Caco-2 (cell line): ENCODE measurements around the gene RPL12. TPM values are rescaled to one million over a fixed set of nuclear protein-coding genes. Genes with fewer than 3 reads are reported as not detected.
A peak's percentile ranks its signal among the peaks of the same experiment; 100 is the strongest.

Experiments used
- BruUV-seq: library from RNA; stranded (reverse); fragments of 400-500 nt; replicated peaks from 2 replicates; lab custom pipeline; 2021; lab: Mats Ljungman, UMichigan
- CTCF ChIA-PET: fragments of 300-600 bp; sonication (Branson Sonifier 250); formaldehyde crosslinking; loops from one replicate; lab custom pipeline; 2022; ENCODE audit warnings: antibody characterized with exemption; lab: Charles Lee
- POLR2A ChIA-PET: fragments of 300-600 bp; sonication (Branson Sonifier 250); formaldehyde crosslinking; loops from one replicate; lab custom pipeline; 2022; ENCODE audit warnings: antibody characterized with exemption; lab: Charles Lee
- DNase-seq, 2 experiments: peaks; one replicate each; pipeline versions ENCODE4 v3.0.0 to v3.0.0-alpha.2; 2020 to 2022
- H3K27me3 ChIP-seq: replicated peaks from 2 replicates; pipeline ENCODE4 v1.6.0; 2011; ENCODE audit warnings: low read length; ENCODE audit not compliant: control insufficient read depth, insufficient read depth
- H3K36me3 ChIP-seq: 2 replicates; pipeline ENCODE4 v1.5.1; 2011; ENCODE audit warnings: low read length; ENCODE audit not compliant: control insufficient read depth, insufficient read depth
- H3K4me1 ChIP-seq: fragments of 250-450 bp; sonication (Bioruptor Pico); 2 replicates; pipeline ENCODE4 v1.5.1; 2020; ENCODE audit warnings: mild to moderate bottlenecking
- H3K4me3 ChIP-seq: 2 replicates; pipeline ENCODE4 v1.5.1; 2011; ENCODE audit warnings: low read depth, mild to moderate bottlenecking, control low read depth, low read length
- H3K9me3 ChIP-seq: fragments of 250-450 bp; sonication (Bioruptor Pico); 2 replicates; pipeline ENCODE4 v1.5.1; 2020; ENCODE audit warnings: mild to moderate bottlenecking, moderate library complexity
- H3K27ac Mint-ChIP-seq: one replicate; pipeline ENCODE4 v1.8.0; 2022; ENCODE audit warnings: mixed read lengths; ENCODE audit not compliant: unreplicated experiment
- H3K27me3 Mint-ChIP-seq: one replicate; pipeline ENCODE4 v1.8.0; 2022; ENCODE audit warnings: mixed read lengths; ENCODE audit not compliant: insufficient read depth, unreplicated experiment
- H3K36me3 Mint-ChIP-seq: one replicate; pipeline ENCODE4 v1.8.0; 2022; ENCODE audit warnings: mild to moderate bottlenecking, mixed read lengths; ENCODE audit not compliant: insufficient read depth, unreplicated experiment
- H3K4me1 Mint-ChIP-seq: one replicate; pipeline ENCODE4 v1.8.0; 2022; ENCODE audit warnings: low read depth, mixed read lengths; ENCODE audit not compliant: unreplicated experiment
- H3K4me3 Mint-ChIP-seq: one replicate; pipeline ENCODE4 v1.8.0; 2022; ENCODE audit warnings: mild to moderate bottlenecking, moderate library complexity, mixed read lengths; ENCODE audit not compliant: unreplicated experiment
- H3K9me3 Mint-ChIP-seq: one replicate; pipeline ENCODE4 v1.8.0; 2022; ENCODE audit warnings: mixed read lengths; ENCODE audit not compliant: unreplicated experiment
- CTCF ChIP-seq, 2 experiments: fragments of 200-600 bp in 1 of 2; IDR thresholded peaks; 1 replicate in 1 of 2; 2 replicates in 1 of 2; pipeline versions ENCODE4 v1.5.1 to v1.8.0; 2011 to 2022; ENCODE audit warnings: antibody characterized with exemption in 1 of 2, control low read depth in 1 of 2, inconsistent platforms in 1 of 2, low read depth in 1 of 2, low read length in 1 of 2, mild to moderate bottlenecking in 1 of 2, moderate library complexity in 1 of 2; ENCODE audit not compliant: insufficient read depth in 1 of 2, severe bottlenecking in 1 of 2, unreplicated experiment in 1 of 2
- intact Hi-C: fragments of 100-400 bp; cut with micrococcal nuclease; formaldehyde crosslinking; loops from one replicate; pipeline ENCODE4 v1.10.0; 2022; ENCODE audit not compliant: unreplicated experiment
- total RNA-seq: library from RNA; stranded (reverse); gene quantifications from 2 replicates; pipeline ENCODE4 v1.2.3, GENCODE V29; 2022

The RPL12 gene
- total RNA-seq, 1 experiment from 2014 or later, result 1,592 TPM

- Mint-ChIP-seq H3K4me1 (peaks cover 6% of the 10 kb centered on the region), H3K4me3 (no peak overlapping the region), H3K27ac (no peak overlapping the region), H3K9me3 (no peaks in the 10 kb centered on the region), H3K27me3 (no peaks in the 10 kb centered on the region), H3K36me3 (peaks cover 64% of the 10 kb centered on the region)
- Histone ChIP-seq H3K4me1 (no peaks in the 10 kb centered on the region), H3K4me3 (no peak overlapping the region), H3K9me3 (no peaks in the 10 kb centered on the region), H3K36me3 (no peaks in the 10 kb centered on the region; the same call in 1 of the 2 replicates), H3K27me3 (no peaks in the 10 kb centered on the region)
- TF ChIP-seq CTCF (IDR thresholded peaks at IDR 0.05; ENCODE audit: insufficient read depth in 1 of 2, low read depth in 1 of 2, low read length in 1 of 2, severe bottlenecking in 1 of 2, unreplicated experiment in 1 of 2), result peak; percentile 19 to 43
- POLR2A ChIA-PET, result no interaction called here
- DNase-seq, result no peak
- CTCF ChIA-PET, result interaction anchor here (0.6 to 1.6 kb wide), 3 partner anchors 19 to 95 kb away, joined by 3 to 6 read pairs (median 4); partner anchors contain the start of gene ZNF79
- intact Hi-C loops, result no loop called here
- no TSS peak for BruUV-seq
Observed at GRCh38 chr9:127455324-127455992, 4.3 kb upstream of the RPL12 start.

- BruUV-seq, result no TSS peak
- Histone ChIP-seq H3K9me3 (no peaks in the 10 kb centered on the region), H3K4me1 (peaks cover 9% of the 10 kb centered on the region; the same call in 1 of the 2 replicates), H3K27me3 (no peaks in the 10 kb centered on the region), H3K4me3 (no peak overlapping the region), H3K36me3 (peaks cover 7% of the 10 kb centered on the region; the same call in 1 of the 2 replicates)
- ChIA-PET POLR2A (interaction anchor here (0.6 kb wide), 1 partner anchor 229 kb away, joined by 3 read pairs; no protein-coding TSS in a partner anchor), CTCF (interaction anchor here (2.0 kb wide), 1 partner anchor 92 kb away, joined by 6 read pairs; no protein-coding TSS in a partner anchor)
- DNase-seq, result no peak
- Mint-ChIP-seq H3K36me3 (peaks cover 75% of the 10 kb centered on the region), H3K9me3 (no peaks in the 10 kb centered on the region), H3K4me3 (peak overlapping the region; percentile 95), H3K4me1 (peaks cover 13% of the 10 kb centered on the region), H3K27me3 (peaks cover 3% of the 10 kb centered on the region), H3K27ac (peak overlapping the region; percentile 98)
- TF ChIP-seq CTCF (IDR thresholded peaks at IDR 0.05; ENCODE audit: insufficient read depth in 1 of 2, low read depth in 1 of 2, low read length in 1 of 2, severe bottlenecking in 1 of 2, unreplicated experiment in 1 of 2), result no peak
- intact Hi-C loops, result no loop called here
Observed at GRCh38 chr9:127452691-127453090, 1.5 kb upstream of the RPL12 start.

- no peak for TF ChIP-seq CTCF (IDR thresholded peaks at IDR 0.05; ENCODE audit: insufficient read depth in 1 of 2, low read depth in 1 of 2, low read length in 1 of 2, severe bottlenecking in 1 of 2, unreplicated experiment in 1 of 2)
- intact Hi-C loops, result loop anchor here (1.0 kb wide), 1 partner anchor 28 kb away; the partner anchor contains the start of gene ZNF79
- Histone ChIP-seq H3K36me3 (peaks cover 7% of the 10 kb centered on the region), H3K4me3 (peak overlapping the region; percentile 79), H3K4me1 (peaks cover 9% of the 10 kb centered on the region; the same call in 1 of the 2 replicates), H3K27me3 (no peaks in the 10 kb centered on the region), H3K9me3 (no peaks in the 10 kb centered on the region)
- Mint-ChIP-seq H3K4me3 (peak overlapping the region; percentile 95), H3K27me3 (peaks cover 3% of the 10 kb centered on the region), H3K36me3 (peaks cover 75% of the 10 kb centered on the region), H3K4me1 (peaks cover 18% of the 10 kb centered on the region), H3K27ac (peak overlapping the region; percentile 98), H3K9me3 (no peaks in the 10 kb centered on the region)
- DNase-seq, result peak; percentile 74 to 75
- BruUV-seq, result TSS peak; percentile 56
- CTCF ChIA-PET, result interaction anchor here (0.5 to 2.0 kb wide), 2 partner anchors 92 to 466 kb away, joined by 3 to 6 read pairs; no protein-coding TSS in a partner anchor
- POLR2A ChIA-PET, result interaction anchor here (0.6 to 2.0 kb wide), 9 partner anchors 28 to 1499 kb away, joined by 3 to 9 read pairs (median 4); partner anchors contain the start of genes SLC2A8 and ZNF79
Observed at GRCh38 chr9:127451858-127452656, 851 bp upstream of the RPL12 start.
